HG03521 (cell line): ENCODE measurements around the gene FRG2.
"Not testable (repeated sequence)": the region's sequence is repeated elsewhere in the genome, so short reads cannot be mapped to it uniquely, and the experiment has no call there.

Experiments
- ATAC-seq: cut with Tn5 transposase; IDR thresholded peaks from one replicate; pipeline ENCODE4 v1.9.1; 2021; ENCODE audit warnings: mild to moderate bottlenecking, moderate library complexity; ENCODE audit not compliant: unreplicated experiment

Gene FRG2

GRCh38 chr4:190027156-190027555 is at the start of gene FRG2:
Gene FRG2, minus strand, starts transcription at chr4:190027256. Its CDS starts 52 bp downstream, at chr4:190027204.
- ATAC-seq: not testable (repeated sequence)

- not testable (repeated sequence) for ATAC-seq
Observed at GRCh38 chr4:190068351-190068750, 41.3 kb upstream of the FRG2 start.

DNA sequence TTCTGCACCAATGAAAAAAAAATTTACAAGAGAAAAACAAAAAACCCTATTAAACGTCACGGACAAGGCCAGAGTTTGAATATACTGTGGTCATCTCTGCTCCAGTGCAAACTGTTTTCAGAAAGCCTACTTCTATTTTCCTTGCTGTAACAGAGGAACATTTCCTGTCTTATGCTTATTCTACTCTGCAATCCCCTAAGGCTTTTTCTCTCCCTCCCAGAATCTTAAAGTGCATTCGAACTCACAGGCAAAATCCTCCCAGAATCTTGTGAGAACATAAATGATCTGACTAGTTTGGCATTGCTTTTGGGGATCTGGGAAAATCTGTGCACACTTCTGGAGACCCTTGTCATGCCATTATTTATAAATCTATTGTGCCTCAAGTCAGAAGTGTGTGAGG is 37.7 kb upstream of the FRG2 start:
- ATAC-seq: not testable (repeated sequence)

- ATAC-seq: not testable (repeated sequence)
Observed at GRCh38 chr4:190064342-190064741, 37.3 kb upstream of the FRG2 start, which contains the start of gene DBET. Gene DBET, plus strand, starts transcription at chr4:190064502.

DNA sequence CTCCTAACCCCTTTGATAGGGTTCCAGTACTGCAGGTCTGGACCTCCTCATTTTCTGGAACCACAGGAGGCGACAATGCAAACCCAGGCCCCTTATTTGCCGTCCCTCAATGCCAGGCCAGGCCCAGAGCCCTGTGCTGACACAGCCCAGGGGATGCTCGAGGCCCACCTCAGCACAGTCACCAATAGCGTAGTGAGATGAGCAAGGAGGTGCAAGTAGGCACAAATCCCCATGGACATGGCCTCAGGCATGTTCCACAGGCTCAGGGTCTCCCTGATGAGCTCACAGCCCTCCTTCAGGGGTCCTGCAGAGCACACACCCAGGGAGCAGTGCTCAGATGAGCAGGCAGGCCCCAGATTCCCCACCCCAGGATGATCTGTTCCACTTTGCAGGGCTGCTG is 31.9 kb upstream of the FRG2 start:
- ATAC-seq: not testable (repeated sequence)

GRCh38 chr4:190049378-190050239 is 22.6 kb upstream of the FRG2 start:
- not testable (repeated sequence) for ATAC-seq

DNA sequence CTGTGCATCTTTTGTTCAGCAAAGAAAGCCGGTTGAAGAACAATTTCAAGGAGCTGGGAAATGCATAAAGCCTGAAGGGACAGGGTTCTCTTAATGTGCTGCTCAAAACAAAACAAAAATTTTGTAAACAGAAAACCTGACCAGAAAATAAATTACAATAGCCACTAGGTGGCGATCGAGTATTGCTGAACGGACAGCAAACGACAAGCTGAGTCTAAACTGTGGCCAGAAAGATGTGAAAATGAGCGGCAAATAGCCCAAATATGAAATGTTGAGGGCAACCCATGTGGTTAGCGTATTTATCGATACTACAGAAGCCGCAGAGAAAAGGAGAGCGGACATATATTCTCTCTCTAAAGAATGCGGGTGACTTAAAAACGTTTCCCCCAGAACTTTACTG is 20.6 kb upstream of the FRG2 start:
- ATAC-seq: not testable (repeated sequence)

DNA sequence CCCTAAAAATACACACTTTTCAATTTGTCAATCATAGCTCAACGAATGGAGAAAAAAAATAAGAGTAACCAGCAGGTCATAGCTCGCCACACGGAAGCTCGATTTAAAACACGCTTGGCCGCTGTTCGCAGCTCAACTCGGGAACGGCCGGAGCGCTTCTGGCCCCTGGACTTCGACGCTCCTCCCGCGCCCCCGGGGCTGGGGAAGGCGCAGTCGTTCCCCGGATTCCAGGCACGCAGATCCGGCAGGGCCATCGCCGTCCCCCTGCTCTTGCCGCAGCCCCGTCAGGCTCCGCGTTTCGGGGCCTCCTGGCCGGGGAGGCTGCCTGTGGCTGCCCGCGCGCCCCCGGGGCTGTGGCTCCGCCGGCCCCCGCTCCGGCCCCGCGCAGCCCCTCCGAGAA is 13.8 kb upstream of the FRG2 start:
- ATAC-seq: not testable (repeated sequence)

- ATAC-seq: not testable (repeated sequence)
Observed at GRCh38 chr4:190037704-190038388, 10.8 kb upstream of the FRG2 start.

DNA sequence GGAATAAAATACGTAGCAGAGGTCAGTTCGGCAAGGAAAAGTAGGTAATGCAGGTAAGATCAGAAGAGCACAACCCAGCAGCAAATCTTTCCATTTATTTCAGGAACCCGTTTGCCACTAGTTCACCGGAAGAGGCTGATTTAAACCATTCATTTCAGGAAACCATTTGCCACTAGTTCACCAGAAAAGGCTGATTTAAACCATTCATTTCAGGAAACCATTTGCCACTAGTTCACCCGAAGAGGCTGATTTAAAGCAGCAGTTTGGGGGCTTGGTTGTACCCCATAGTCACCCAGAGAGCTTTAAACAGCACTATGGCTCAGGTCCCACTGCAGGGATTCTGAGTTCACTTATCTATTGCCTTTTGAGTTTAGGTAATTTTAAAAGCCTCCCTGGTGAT is 4.2 kb upstream of the FRG2 start:
- ATAC-seq: not testable (repeated sequence)

GRCh38 chr4:190022614-190023281 is 4.3 kb downstream of the FRG2 start:
- not testable (repeated sequence) for ATAC-seq

DNA sequence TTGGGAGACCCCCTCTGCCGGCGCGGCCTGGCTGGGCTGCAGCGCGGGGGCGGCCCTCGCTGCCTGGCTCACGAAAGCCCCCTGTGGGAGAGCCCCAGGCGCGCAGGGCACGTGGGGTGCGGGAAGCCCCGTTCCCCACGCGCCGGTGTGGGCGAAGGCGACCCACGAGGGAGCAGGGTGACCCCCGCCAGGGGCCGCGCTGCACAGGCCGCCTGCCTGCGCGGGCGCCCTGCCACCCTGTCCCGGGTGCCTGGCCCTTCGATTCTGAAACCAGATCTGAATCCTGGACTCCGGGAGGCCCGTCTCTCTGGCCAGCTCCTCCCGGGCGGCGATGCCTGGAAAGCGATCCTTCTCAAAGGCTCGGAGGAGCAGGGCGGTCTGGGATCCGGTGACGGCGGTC is 5.1 kb downstream of the FRG2 start:
- not testable (repeated sequence) for ATAC-seq

DNA sequence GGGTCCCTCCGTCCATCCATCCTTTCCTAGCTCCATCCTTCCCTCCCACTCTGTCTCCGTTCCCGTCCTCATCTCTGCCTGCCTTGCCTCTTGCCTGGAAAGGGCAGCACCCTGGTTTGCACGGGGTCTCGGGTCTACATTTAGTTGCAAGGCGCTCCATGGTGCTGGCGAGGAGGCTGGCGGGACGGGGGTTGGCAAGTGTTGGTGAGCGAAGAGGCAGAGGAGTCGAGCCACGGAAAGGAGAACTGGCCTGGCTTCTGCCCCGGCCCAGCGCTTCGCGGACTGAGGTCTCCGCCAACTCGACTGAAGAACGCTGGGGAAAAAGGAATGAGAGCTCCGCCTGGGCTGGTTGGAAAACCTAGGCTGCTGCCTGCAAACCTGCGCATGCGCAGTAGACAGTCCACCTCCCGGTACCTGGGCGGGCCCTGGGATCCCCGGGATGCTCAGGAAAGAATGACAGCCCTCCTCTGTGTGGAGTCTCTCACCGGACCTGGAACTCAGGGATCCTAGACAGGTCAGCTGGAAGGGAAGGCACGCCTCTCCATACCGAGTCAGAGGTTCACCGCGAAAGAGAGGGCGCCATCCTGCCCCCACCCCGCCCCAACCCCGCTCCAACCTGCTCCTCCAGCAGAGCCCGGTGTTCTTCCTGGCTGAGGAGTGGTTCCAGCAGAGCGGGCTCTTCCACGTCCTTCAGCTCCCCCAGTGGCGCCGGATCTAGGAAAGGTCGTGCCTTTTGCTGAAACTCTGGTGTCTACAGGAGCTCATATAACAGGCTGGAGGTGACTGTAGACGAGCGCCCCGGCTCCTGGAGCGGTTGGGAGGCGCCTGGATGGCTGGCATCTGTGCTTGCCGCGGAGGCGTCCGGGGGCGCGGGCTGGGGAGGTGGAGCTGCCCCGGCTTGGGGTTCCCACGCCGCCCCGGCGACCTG is 6.0 kb downstream of the FRG2 start:
- no peak for ATAC-seq

GRCh38 chr4:190019859-190020463 is 7.1 kb downstream of the FRG2 start:
- ATAC-seq: not testable (repeated sequence)

- ATAC-seq: no peak
Observed at GRCh38 chr4:190019023-190019858, 7.8 kb downstream of the FRG2 start.

- ATAC-seq: no peak
Observed at GRCh38 chr4:190018201-190018920, 8.7 kb downstream of the FRG2 start.

- no peak for ATAC-seq
Observed at GRCh38 chr4:190017357-190018200, 9.5 kb downstream of the FRG2 start.
